IPS-11a (cell line): ENCODE data around the gene KIF26B.

Experiments used
- H3K4me3 ChIP-seq: one replicate; pipeline ENCODE4 v1.5.1; 2013; ENCODE audit warnings: low read depth, low read length, control low read depth

KIF26B gene

GRCh38 chr1:245270972-245271371 lies 116.2 kb downstream of the KIF26B start:
- H3K4me3 ChIP-seq: no peak overlapping the region

- H3K4me3 ChIP-seq: no peak overlapping the region
These were observed 117.9 kb downstream of the KIF26B start for GRCh38 chr1:245272676-245273075.

GRCh38 chr1:245276445-245276844 lies 121.7 kb downstream of the KIF26B start:
- no peak overlapping the region for H3K4me3 ChIP-seq

- no peak overlapping the region for H3K4me3 ChIP-seq
These were observed 122.5 kb downstream of the KIF26B start for GRCh38 chr1:245277276-245277675.

GRCh38 chr1:245278846-245279245 lies 124.1 kb downstream of the KIF26B start:
- no peak overlapping the region for H3K4me3 ChIP-seq

GRCh38 chr1:245279346-245279745 lies 124.6 kb downstream of the KIF26B start:
- no peak overlapping the region for H3K4me3 ChIP-seq

GRCh38 chr1:245283001-245283400 lies 128.2 kb downstream of the KIF26B start:
- H3K4me3 ChIP-seq: no peak overlapping the region

- H3K4me3 ChIP-seq: no peak overlapping the region
These were observed 130.4 kb downstream of the KIF26B start for GRCh38 chr1:245285168-245285567.

- no peak overlapping the region for H3K4me3 ChIP-seq
These were observed 134.0 kb downstream of the KIF26B start for GRCh38 chr1:245288796-245289195.

- no peak overlapping the region for H3K4me3 ChIP-seq
These were observed 136.1 kb downstream of the KIF26B start for GRCh38 chr1:245290836-245291235.

GRCh38 chr1:245291351-245291750 lies 136.6 kb downstream of the KIF26B start:
- H3K4me3 ChIP-seq: no peak overlapping the region

GRCh38 chr1:245292141-245292540 lies 137.4 kb downstream of the KIF26B start:
- no peak overlapping the region for H3K4me3 ChIP-seq

GRCh38 chr1:245292553-245292952 lies 137.8 kb downstream of the KIF26B start:
- no peak overlapping the region for H3K4me3 ChIP-seq

- no peak overlapping the region for H3K4me3 ChIP-seq
These were observed 139.2 kb downstream of the KIF26B start for GRCh38 chr1:245294020-245294419.

- no peak overlapping the region for H3K4me3 ChIP-seq
These were observed 144.0 kb downstream of the KIF26B start for GRCh38 chr1:245298781-245299180.

GRCh38 chr1:245301162-245301580 lies 146.4 kb downstream of the KIF26B start:
- no peak overlapping the region for H3K4me3 ChIP-seq

- no peak overlapping the region for H3K4me3 ChIP-seq
These were observed 147.1 kb downstream of the KIF26B start for GRCh38 chr1:245301921-245302320.

- no peak overlapping the region for H3K4me3 ChIP-seq
These were observed 149.9 kb downstream of the KIF26B start for GRCh38 chr1:245304698-245305097.

GRCh38 chr1:245306020-245306419 lies 151.2 kb downstream of the KIF26B start:
- no peak overlapping the region for H3K4me3 ChIP-seq

GRCh38 chr1:245306628-245307410 lies 152.0 kb downstream of the KIF26B start:
- no peak overlapping the region for H3K4me3 ChIP-seq

- no peak overlapping the region for H3K4me3 ChIP-seq
These were observed 156.1 kb downstream of the KIF26B start for GRCh38 chr1:245310571-245311531.
